Neural cell (in vitro differentiated cells): ENCODE data around the gene REPS2.

Experiments
- CTCF ChIP-seq: fragments of 450-650 bp; IDR thresholded peaks from 2 replicates; pipeline ENCODE4 v1.5.1; 2014; ENCODE audit warnings: antibody characterized with exemption, mild to moderate bottlenecking, moderate library complexity; ENCODE audit not compliant: poor library complexity, severe bottlenecking
- EZH2 ChIP-seq: fragments of 200-600, 300-800 bp; shearing (Covaris generic), sonication (generic); IDR thresholded peaks from 2 replicates; pipeline ENCODE4 v1.6.1; 2014; ENCODE audit warnings: antibody characterized with exemption, low read length, borderline replicate concordance, mild to moderate bottlenecking; ENCODE audit not compliant: insufficient read depth, poor library complexity, severe bottlenecking
- MXI1 ChIP-seq: fragments of 450-650 bp; conservative IDR thresholded peaks from 2 replicates; pipeline ENCODE4 v1.6.1; 2014; ENCODE audit warnings: antibody characterized with exemption, mild to moderate bottlenecking; ENCODE audit not compliant: poor library complexity, severe bottlenecking

- TF ChIP-seq CTCF (no peak), MXI1 (no peak), EZH2 (no peak)
Observed at GRCh38 chrX:16916561-16916960, 29.9 kb upstream of the REPS2 start.
